HG02884 (cell line): ENCODE data around the gene PHACTR2.

Experiments used
- ATAC-seq: cut with Tn5 transposase; IDR thresholded peaks from one replicate; pipeline ENCODE4 v1.9.1; 2021; ENCODE audit warnings: mild to moderate bottlenecking, moderate library complexity; ENCODE audit not compliant: unreplicated experiment

Gene PHACTR2

GRCh38 chr6:143803769-143804568 is 126.2 kb downstream of the PHACTR2 start:
- ATAC-seq = no peak

- ATAC-seq = no peak
Measured at GRCh38 chr6:143804835-143805239, 127.1 kb downstream of the PHACTR2 start.

- no peak for ATAC-seq
Measured at GRCh38 chr6:143806282-143807102, 128.7 kb downstream of the PHACTR2 start.

GRCh38 chr6:143807103-143807772 is 129.5 kb downstream of the PHACTR2 start:
- ATAC-seq = no peak

GRCh38 chr6:143810745-143811144 is 133.0 kb downstream of the PHACTR2 start:
- ATAC-seq = no peak

GRCh38 chr6:143811501-143812157 is 133.9 kb downstream of the PHACTR2 start:
- ATAC-seq = no peak

GRCh38 chr6:143817621-143818020 is 139.9 kb downstream of the PHACTR2 start:
- ATAC-seq = no peak

- ATAC-seq = no peak
Measured at GRCh38 chr6:143821359-143821758, 143.6 kb downstream of the PHACTR2 start.

- ATAC-seq = no peak
Measured at GRCh38 chr6:143822584-143823024, 144.8 kb downstream of the PHACTR2 start.

- no peak for ATAC-seq
Measured at GRCh38 chr6:143823548-143823947, 145.8 kb downstream of the PHACTR2 start.

- ATAC-seq = no peak
Measured at GRCh38 chr6:143828572-143828971, 150.8 kb downstream of the PHACTR2 start.

GRCh38 chr6:143836150-143836549 is 158.4 kb downstream of the PHACTR2 start:
- ATAC-seq = no peak

GRCh38 chr6:143838395-143838794 is 160.6 kb downstream of the PHACTR2 start:
- no peak for ATAC-seq

GRCh38 chr6:143839196-143839595 is 161.4 kb downstream of the PHACTR2 start:
- no peak for ATAC-seq

GRCh38 chr6:143840595-143841265 is 163.0 kb downstream of the PHACTR2 start:
- ATAC-seq = no peak

GRCh38 chr6:143842461-143842901 is 164.7 kb downstream of the PHACTR2 start:
- ATAC-seq = no peak

GRCh38 chr6:143842902-143843676 is 165.3 kb downstream of the PHACTR2 start, which contains the start of gene LTV1:
Gene LTV1, plus strand, starts transcription at chr6:143843338. Its CDS starts 140 bp downstream, at chr6:143843478.
- peak; percentile 99 for ATAC-seq

- peak; percentile 7 for ATAC-seq
Measured at GRCh38 chr6:143843677-143843999, 165.9 kb downstream of the PHACTR2 start.

- ATAC-seq = no peak
Measured at GRCh38 chr6:143844006-143844405, 166.2 kb downstream of the PHACTR2 start.
